RCC 7860 (cell line): ENCODE results near the gene ARID5B.

ENCODE experiments used
- DNase-seq: peaks from one replicate; pipeline ENCODE4 v3.0.0-alpha.2; 2015; ENCODE audit warnings: low spot score
- FAIRE-seq: peaks from 2 replicates; lab custom pipeline; 2012; peaks lifted over from hg19 to GRCh38; lab: Jason Lieb, UNC

Gene ARID5B

DNA sequence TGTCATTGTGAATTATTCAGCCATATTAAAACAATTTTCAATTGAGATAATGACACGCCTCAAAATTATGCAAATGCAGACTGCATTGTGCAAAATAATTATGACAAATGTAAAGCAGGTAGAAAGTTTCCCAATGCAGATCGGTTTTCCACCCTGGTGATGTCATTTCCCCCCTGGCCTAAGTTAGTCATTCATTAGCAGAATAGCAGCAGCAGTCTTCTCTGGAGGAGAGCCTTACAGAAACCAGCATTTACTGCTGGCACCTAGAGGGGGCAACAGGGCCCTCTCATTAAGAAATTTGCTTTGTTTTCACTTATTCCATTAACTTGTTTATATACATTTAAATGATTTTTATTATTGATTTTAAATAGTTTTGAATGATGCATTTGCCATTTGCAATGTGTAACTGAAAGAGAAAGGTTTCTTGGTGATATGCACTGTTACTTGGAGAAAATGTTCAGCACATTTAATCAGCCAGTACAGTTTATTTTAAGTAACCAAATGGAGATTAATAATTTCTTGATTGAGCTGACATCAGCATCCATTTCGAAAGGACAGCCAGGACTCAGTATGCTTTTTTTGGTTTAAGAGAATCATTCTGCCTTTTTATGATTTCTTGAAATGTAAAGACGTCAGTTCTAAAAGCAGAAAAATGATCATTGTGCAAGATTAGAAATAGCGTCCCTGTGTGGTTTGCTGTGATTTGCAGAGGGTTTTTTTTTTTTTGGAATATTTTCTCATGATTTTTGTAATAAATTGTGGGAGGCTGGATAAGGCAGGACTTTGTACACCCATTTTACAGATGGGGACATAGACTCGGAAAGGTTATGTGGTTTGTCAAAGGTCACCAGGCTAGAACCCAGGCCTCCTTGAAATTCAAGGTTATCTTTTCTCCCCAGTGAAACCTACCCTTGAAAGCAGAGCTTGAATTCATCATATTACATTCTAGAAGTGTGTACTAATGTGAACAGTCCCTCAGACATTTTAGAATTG, 3.5 kb downstream of the ARID5B start:
- FAIRE-seq (peak; percentile 91), DNase-seq (peak; percentile 65)

DNA sequence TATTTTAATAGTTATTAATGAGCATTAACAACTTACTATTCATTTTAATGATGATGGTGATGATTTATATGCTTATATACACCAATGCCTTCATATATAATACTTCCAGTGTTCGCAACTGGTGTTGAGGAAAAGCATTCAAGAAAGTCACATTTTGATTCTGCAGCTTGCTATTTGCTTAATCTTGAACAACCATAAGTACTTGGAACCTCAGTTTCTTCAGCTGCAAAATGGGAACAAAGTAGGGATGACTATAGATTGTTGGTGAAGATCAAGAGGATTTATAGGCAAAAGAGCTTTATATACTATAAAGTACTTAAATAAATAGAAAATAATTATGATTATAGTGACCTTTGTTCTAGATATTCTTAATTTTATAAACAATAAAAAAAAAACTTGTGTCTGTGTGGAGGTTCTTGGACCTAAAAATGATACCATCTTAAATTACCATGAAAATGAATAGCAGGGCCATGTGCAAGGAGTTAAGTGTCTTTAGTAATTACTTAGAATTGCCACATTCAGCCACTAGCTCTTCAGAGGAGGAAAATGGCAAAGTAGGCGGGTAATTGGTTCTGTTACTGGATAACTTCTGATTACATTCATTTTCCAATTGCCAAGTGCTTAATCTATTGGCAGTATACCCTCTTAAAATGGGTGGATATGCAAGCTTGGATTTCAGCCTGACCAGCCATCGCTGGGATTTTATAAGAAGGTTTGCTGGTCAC, 4.5 kb downstream of the ARID5B start:
- FAIRE-seq (no peak), DNase-seq (no peak)

DNA sequence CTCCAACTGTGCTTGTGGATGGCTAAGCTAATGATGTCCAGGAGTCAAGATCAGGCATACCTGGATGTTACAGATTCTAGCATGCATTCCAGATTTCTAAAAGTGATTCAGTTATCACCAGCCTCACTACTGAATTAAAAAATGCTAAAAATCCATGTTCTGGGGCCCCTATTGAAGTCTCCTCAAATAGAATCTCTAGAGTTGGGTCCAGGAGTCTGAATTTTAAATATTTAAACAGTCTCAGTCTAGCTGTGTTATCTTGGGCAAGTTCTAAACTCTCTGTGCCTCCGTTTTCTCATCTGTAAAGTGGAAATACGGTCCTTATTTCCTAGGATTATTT, 5.0 kb downstream of the ARID5B start:
- FAIRE-seq (no peak), DNase-seq (no peak)

DNA sequence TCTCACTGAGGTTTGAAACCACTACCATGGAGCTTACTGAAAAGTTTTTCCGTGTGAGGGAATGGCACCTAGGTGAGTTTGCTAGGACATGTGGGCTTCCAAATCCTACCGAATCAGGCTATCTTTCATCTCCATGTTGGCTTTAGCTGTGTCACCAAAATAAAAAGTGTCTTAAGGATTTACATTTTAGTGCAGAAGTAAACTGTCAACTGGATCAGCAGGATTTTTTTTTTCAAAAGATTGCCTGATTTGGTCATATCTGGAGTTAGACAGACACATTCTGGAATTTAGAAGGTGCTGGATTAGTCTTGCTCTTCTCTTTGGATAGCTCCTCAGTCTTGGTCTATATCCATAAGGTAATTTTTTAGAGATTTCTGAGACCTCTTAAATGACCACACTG, 5.5 kb downstream of the ARID5B start:
- no peak for FAIRE-seq
- no peak for DNase-seq

DNA sequence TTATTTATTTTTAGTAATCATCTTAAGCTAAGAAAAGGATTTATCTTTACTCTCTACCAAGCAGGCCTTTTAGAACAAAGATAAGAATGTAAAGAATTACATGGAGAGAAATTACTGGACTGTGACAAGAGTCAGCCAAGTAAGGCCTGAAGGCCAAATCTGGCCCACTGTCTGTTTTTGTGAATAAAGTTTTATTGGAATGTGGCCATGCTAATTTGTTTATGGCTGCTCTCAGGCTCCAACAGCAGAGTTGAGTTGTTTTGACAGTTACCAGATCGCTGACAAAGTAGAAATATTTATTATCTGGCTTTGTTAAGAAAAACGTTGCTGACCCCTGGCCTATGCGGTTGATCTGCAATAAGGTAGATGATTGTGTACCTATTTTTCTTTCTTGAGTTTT, 6.1 kb downstream of the ARID5B start:
- FAIRE-seq = peak; percentile 64

DNA sequence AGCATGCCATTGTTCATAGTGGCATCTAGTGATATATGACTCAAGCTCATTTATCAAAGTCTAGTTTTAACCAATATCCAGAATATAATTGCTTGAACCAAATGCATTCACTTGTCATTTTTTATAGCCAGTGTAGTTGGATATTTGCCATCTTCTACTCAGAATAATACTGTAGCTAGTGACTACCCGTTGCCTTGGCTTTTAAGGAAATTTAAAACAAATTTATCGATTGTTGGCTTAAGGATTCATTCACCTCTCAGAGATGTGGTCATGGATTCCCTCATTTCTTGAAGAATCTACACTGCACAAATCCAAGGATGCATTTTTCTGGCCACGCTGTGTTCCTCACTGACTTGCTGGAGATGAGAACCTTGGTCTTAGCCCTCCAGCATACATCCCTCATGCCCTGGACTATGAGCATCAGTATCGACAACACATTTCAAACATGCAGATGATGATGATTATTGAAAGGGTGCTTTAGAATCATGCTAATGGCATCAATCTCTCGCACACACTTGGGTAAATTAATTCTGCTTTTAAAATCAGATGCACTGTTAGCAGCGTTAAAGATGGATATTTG, 8.8 kb downstream of the ARID5B start:
- no peak for DNase-seq
- no peak for FAIRE-seq

More for the DNA sequence above, 6.1 kb downstream of the ARID5B start:
- DNase-seq = no peak

DNA sequence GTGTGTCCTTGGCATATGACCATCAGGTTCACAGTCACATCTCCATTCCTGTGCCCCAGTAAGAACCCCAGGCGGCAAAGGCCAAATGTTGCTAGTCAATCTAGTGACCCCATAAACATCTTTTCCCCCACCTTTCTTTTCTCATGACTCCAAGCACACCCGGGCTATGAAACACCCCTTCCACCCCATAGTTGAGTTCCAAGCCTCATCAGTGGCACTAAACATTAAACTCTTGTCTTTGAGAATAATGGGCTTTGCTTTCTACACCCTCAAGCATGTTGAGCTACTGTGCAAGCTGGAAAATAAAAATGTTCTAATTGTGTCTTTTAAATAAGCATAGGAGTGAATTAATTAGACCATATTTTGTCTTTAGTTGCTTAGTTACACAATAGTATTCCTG, 9.4 kb downstream of the ARID5B start:
- FAIRE-seq = no peak

DNA sequence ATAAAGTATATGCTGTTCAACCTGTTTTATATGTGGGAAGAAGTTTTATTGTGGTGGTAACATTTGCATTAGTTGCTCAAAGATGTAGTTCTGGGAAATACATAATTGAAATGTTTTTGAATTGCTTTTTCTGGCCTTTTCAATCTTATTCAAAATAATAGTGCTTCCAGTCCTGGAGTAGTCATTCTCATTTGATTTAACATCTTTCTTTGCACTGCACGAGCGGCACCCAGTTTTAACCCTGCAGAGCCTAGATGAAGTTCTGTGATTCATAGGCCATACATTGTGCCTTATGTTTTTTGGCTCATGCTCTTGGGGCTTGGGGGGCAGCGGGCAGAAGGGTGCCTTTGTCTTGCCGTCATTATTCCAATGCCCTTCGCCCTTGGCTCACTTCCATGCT, 9.9 kb downstream of the ARID5B start:
- FAIRE-seq (no peak), DNase-seq (no peak)

More for the DNA sequence above, 9.4 kb downstream of the ARID5B start:
- no peak for DNase-seq

DNA sequence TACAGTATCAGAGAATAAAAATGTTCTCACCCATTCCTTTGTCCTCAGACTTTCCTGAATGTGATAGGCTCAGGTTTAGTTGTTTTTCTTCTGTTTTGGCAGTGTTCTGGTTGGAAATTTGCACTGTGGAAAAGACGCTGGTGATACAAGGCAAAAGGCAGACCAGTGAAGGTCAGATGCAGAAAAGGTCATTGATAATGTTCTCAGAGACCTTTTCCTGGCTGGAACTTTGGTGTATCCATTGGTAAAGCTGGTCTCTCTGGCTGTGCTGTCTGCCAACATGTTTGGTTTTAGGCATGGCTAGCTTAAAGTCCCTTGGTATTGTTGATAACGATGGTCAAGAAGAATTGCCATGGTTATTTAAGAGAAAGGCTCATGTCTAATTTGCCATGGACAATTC, 11.5 kb downstream of the ARID5B start:
- DNase-seq = no peak
- FAIRE-seq = no peak

DNA sequence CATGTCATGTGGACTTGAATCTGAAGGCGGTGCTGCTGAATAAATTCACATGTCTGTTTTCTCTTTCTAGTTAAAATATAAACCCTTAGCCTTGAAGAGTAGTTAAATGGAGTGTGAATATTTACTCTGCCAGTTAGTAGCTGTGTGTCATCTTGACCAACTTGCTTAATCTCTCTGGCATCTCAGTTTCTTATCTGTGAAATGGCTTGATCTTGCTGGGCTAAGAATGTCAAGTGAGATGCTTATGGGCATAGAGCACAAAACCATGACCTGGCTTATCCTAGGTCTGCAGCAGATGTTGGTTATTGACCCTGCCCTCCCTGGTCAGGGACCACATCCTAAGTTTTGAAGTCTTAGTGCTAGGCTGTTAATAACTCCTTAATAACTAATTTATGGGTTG, 16.6 kb downstream of the ARID5B start:
- FAIRE-seq = peak; percentile 94
- peak; percentile 89 for DNase-seq

DNA sequence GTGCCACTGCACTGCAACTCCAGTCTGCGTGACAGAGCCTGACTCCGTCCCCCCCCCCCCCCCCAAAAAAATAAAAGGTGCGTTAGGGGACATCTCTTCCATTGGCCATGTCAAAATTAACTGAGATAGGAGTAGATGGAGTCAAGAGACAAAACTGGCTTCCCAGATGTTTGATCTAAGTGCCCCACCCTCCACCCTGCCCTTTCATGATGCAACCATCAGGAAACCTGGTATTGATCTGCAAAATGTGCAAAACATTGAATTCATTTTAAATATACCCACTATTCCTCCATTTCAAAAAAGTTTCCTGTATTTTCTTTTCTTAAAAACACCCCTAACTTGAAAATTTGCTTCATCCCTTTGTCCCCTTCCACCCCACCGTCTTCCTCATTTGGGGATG, 17.5 kb downstream of the ARID5B start:
- FAIRE-seq = no peak
- no peak for DNase-seq

DNA sequence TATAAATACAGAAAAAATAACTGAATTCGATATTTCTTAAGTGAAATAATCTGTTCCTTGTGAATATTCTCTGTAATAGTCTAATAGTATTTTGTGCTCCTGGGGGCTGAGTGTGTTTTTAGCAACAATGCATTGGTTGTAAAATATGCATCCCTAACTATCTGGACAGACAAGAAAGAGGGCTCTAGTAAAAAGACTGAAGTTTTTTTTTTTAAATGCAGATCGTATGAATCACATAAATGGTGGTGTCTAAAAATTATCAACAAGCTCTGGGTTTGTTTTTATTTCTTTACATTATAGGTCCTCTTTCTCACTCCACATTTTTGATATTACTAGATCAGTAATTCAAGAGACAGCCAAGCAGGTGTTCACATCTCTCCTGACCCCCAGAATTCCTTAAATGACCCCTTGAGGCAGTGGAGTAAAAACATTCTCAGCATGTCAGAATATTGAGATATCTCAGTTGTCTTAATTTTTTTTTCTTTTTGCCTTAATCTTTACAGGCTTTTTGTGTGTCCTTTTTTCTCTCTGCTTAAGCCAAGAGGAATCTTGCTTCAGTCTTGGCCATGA, 18.2 kb downstream of the ARID5B start:
- no peak for FAIRE-seq

DNA sequence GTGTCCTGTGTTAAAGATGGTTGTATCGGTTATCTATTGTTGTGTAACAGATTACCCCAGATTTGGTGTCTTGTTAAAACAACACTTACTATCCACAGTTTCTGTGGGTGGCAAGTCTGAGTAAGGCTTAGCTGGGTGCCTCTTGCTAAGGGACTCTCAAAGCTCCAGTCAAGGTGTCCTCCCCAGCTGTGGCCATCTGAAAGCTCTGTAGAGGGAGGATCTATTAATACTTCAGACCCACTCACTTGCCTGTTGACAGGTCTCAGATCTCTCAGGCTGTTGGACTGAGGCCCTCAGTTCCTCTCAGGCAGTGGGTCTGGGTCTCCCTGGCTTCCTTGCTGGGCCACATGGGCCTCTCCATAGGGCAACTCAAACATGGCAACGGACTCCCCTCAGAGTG, 19.6 kb downstream of the ARID5B start:
- FAIRE-seq (no peak), DNase-seq (no peak)

More for the DNA sequence above, 18.2 kb downstream of the ARID5B start:
- no peak for DNase-seq

DNA sequence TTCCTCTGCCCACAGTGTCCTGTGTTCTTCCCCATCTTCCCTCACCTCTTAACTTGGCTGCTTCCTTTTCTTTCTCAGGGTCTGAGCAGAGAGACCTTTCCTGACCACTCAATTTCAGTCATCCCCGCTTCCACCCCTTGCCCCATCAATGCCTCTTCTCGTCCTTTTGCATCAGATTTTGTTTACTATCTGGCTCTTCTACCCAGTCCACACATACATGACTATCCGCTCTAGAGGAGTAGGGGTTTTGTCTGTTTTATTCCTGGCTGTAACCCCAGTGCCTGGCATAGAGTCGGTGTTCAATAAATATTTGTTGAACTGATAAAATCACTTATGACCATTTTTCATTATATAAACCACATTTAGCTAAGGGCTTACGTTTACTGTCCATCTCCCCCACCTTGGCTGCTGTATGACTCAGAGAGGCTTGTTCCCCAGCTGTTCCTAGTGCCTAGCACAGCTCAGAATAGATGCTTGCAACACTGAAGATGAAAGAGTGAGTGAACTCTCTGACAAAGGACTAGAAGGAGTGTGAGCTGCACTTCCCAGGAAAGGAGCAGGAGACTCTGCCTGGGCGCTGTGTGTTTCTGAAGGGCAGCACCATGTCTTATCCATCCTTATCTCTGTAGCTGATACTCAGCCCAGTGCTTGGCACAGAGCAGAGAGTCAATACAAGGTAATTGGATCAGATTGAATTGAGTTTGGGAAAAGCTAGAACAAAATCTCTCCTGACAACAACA, 21.9 kb downstream of the ARID5B start:
- DNase-seq (no peak), FAIRE-seq (no peak)

DNA sequence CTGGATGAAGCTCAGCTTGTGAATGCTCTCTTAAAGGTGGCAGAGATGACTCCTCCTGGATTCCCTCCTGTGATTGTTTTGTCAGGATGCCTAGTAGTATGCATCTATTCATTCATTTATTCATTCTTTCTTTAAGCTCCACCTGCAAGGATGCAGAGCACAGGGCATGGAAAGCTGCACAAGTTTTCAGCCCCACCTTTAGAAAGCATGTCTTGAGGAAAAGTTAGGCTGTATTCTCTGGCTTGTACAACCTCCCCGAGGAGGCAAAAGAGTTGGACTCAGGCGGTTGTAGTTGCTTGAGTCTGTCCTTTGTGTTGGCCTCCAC, 22.4 kb downstream of the ARID5B start:
- no peak for FAIRE-seq
- DNase-seq = no peak

DNA sequence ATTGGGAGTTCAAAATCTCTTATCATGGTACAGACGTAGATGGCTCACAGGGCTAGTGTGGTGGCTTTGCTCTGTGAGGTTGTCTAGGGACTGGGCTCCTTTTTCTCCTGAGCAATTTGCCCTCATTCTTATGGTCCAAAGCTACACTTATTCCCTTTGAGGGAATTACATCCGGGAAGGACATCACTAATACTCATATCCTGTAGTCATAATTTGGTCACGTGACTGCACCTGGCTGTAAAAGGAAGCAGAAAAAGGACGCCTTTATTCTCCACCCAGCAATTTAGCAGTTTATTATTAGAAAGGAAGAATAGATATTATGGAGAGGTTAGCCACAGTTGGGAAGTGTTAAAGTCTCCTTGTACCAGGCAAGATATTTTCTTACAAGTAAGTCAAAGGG, 28.1 kb downstream of the ARID5B start:
- DNase-seq (no peak), FAIRE-seq (no peak)

DNA sequence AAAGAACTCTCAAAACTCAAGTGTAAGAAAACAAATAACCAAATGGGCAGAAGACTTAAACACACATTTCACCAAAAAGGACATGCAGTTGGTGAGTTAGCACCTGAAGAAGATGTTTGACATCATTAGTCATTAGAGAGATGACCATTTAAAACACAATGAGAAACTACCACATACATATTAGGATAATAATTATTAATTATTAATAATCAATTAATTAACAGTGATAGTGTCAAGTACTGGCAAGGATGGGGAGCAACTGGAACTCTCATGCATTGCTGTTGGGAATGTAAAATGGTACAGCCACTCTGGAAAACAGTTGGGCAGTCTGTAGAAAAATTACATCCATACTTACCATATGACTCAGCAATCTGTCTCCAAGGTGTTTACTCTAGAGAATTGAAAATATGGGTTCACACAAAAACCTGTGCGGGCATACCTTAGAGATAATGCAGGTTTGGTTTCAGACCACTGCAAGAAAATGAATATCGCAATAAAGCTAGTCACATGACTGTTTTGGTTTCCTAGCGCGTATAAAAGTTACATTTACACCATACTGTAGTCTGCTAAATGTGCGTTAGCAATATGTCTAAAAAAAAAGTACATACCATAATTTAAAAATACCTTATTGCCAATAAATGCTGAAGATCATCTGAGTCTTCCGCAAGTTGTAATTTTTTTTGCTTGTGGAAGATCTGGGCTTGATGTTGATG, 30.3 kb downstream of the ARID5B start:
- FAIRE-seq = no peak
- peak; percentile 28 for DNase-seq

DNA sequence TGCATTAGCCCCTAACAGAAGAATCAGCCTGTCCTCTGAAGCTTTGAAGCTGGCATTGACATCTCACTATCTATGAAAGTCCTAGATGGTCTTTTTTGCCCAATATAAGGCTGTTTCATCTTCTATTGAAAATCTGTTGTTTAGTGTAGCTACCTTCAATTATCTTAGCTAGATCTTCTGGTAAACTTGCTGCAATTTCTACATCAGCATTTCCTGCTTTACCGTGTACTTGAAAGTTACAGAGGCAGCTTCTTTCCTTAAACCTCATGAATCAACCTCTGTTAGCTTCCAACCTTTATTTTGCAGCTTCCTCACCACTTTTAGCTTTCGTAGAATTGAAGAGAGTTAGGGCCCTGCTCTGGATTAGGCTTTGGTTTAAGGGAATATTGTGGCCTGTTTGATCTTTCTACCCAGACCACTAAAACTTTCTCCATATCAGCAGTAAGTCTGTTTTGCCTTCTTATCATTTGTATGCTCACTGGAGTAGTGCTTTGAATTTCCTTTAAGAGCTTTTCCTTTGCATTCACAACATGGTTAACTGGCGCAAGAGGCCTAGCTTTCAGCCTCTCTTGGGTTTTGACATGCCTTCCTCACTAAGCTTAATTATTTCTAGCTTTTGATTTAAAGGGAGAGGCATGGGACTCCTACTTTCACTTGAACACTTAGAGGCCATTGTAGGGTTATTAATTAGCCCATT, 32.5 kb downstream of the ARID5B start:
- FAIRE-seq (no peak), DNase-seq (no peak)

DNA sequence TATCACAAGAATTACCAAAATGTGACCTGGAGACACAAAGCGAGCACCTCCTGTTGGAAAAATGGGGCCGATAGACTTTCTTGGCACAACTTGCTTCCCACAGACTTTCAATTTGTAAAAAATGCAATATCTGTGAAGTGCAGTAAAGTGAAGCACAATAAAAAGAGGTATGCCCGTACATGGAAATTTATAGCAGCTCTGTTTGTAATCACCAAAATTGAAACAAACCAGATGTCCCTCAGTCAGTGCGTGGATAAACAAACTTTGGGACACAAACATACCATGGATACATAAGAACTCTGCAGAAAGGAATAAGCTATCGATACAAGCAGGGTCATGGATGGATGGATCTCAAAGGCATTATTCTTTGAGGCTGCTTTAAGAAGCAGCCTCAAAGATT, 33.6 kb downstream of the ARID5B start:
- FAIRE-seq = no peak

DNA sequence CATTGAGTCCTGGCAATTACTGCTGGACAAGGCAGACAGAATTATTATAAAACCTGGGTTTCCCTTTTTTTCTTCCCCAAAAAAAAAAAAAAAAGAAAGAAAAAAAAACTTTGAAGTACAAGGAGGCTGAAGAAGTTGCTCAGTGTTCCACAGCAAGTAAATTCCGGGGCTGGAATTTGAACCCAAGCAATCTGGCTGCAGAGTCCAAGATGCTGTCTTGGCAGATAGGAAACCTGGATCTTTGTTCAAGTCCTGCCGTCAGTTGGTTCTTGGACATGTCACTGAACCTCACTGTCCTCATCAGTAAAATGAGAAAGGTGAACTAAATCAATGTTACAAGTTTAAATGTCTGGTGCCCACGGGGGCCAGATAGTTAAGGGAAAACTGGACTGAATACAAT, 35.3 kb downstream of the ARID5B start:
- no peak for FAIRE-seq
- no peak for DNase-seq

More for the DNA sequence above, 33.6 kb downstream of the ARID5B start:
- no peak for DNase-seq
